SU-DHL-6 (cell line): Measurements from ENCODE around the gene FOXP4.

ENCODE experiments used
- H2AFZ ChIP-seq: fragments of 200-600 bp; sonication (generic); 2 replicates; pipeline ENCODE4 v1.6.1; 2014; ENCODE audit warnings: low read depth, mild to moderate bottlenecking, moderate library complexity, mixed read lengths, antibody characterized with exemption, low read length; ENCODE audit not compliant: severe bottlenecking
- H3F3A ChIP-seq: fragments of 200-600 bp; shearing (Covaris generic); 2 replicates; pipeline ENCODE4 v1.6.0; 2016; ENCODE audit warnings: antibody characterized with exemption, mild to moderate bottlenecking; ENCODE audit not compliant: insufficient read depth
- H3K27ac ChIP-seq: fragments of 200-600 bp; sonication (generic); 2 replicates; pipeline ENCODE4 v1.5.1; 2016; ENCODE audit warnings: low read depth, mild to moderate bottlenecking, low read length, moderate library complexity, mixed read lengths
- H3K27me3 ChIP-seq: fragments of 200-600 bp; sonication (generic), shearing (Covaris generic); 2 replicates; pipeline ENCODE4 v1.6.0; 2014; ENCODE audit warnings: mild to moderate bottlenecking, low read length
- H3K36me3 ChIP-seq: fragments of 200-600 bp; sonication (generic); 2 replicates; pipeline ENCODE4 v1.6.1; 2014; ENCODE audit warnings: mild to moderate bottlenecking, low read length, mixed read lengths
- H3K4me2 ChIP-seq: fragments of 300-600, 200-600 bp; shearing (Covaris generic), sonication (generic); 2 replicates; pipeline ENCODE4 v1.6.0; 2014; ENCODE audit warnings: low read length, low read depth, mild to moderate bottlenecking; ENCODE audit not compliant: poor library complexity, severe bottlenecking
- H3K4me3 ChIP-seq: fragments of 200-600 bp; sonication (generic); 2 replicates; pipeline ENCODE4 v1.5.1; 2014; ENCODE audit warnings: antibody characterized with exemption, low read length, mild to moderate bottlenecking, mixed read lengths; ENCODE audit not compliant: insufficient read depth, poor library complexity, severe bottlenecking
- H3K79me2 ChIP-seq: fragments of 200-600 bp; sonication (generic); 2 replicates; pipeline ENCODE4 v1.6.1; 2014; ENCODE audit warnings: mild to moderate bottlenecking, low read length, moderate library complexity; ENCODE audit not compliant: insufficient read depth
- H3K9ac ChIP-seq: fragments of 200-600 bp; sonication (generic); 2 replicates; pipeline ENCODE4 v1.7.0; 2014; ENCODE audit warnings: mild to moderate bottlenecking, low read length
- H3K9me2 ChIP-seq: fragments of 200-600 bp; sonication (generic); replicated peaks from 2 replicates; pipeline ENCODE4 v1.6.1; 2014; ENCODE audit warnings: low read length; ENCODE audit not compliant: insufficient read depth
- H3K9me3 ChIP-seq: fragments of 200-600 bp; sonication (generic); 2 replicates; pipeline ENCODE4 v1.6.1; 2014; ENCODE audit warnings: low read length, mixed read lengths; ENCODE audit not compliant: insufficient read depth
- H4K20me1 ChIP-seq: fragments of 200-600 bp; sonication (generic); 2 replicates; pipeline ENCODE4 v1.6.1; 2014; ENCODE audit warnings: low read depth, mild to moderate bottlenecking, antibody characterized with exemption, low read length, moderate library complexity, mixed read lengths
- CTCF ChIP-seq: fragments of 200-600 bp; sonication (generic); IDR thresholded peaks from one replicate; pipeline ENCODE4 v1.5.1; 2017; ENCODE audit warnings: antibody characterized with exemption, mild to moderate bottlenecking, low read length, moderate library complexity; ENCODE audit not compliant: insufficient read depth, poor library complexity, severe bottlenecking
- EZH2phosphoT487 ChIP-seq: fragments of 200-600 bp; sonication (generic), shearing (Covaris generic); conservative IDR thresholded peaks from 2 replicates; pipeline ENCODE4 v1.6.1; 2018; ENCODE audit warnings: mild to moderate bottlenecking, antibody characterized with exemption, low read length, moderate library complexity, mixed read lengths

Gene FOXP4

GRCh38 chr6:41527721-41528408 is 18.3 kb upstream of the FOXP4 start:
- no peaks in the 10 kb centered on the region for H3K36me3 ChIP-seq
- H3K27me3 ChIP-seq: peaks cover 3% of the 10 kb centered on the region; the same call in 1 of the 2 replicates
- no peaks in the 10 kb centered on the region for H4K20me1 ChIP-seq
- H3F3A ChIP-seq: no peaks in the 10 kb centered on the region
- H2AFZ ChIP-seq: no peak overlapping the region
- H3K9me3 ChIP-seq: no peaks in the 10 kb centered on the region
- H3K9me2 ChIP-seq: no peaks in the 10 kb centered on the region
- TF ChIP-seq CTCF (no peak), EZH2phosphoT487 (no peak)
- no peak overlapping the region for H3K27ac ChIP-seq
- no peak overlapping the region for H3K4me3 ChIP-seq
- H3K9ac ChIP-seq: no peak overlapping the region
- no peaks in the 10 kb centered on the region for H3K79me2 ChIP-seq
- no peak overlapping the region for H3K4me2 ChIP-seq

- H3K9me2 ChIP-seq: no peaks in the 10 kb centered on the region
- no peak overlapping the region for H3K4me2 ChIP-seq
- no peaks in the 10 kb centered on the region for H4K20me1 ChIP-seq
- no peaks in the 10 kb centered on the region for H3K79me2 ChIP-seq
- H3K27me3 ChIP-seq: peaks cover 3% of the 10 kb centered on the region; the same call in 1 of the 2 replicates
- H2AFZ ChIP-seq: no peak overlapping the region
- no peaks in the 10 kb centered on the region for H3K36me3 ChIP-seq
- no peaks in the 10 kb centered on the region for H3K9me3 ChIP-seq
- H3K4me3 ChIP-seq: no peak overlapping the region
- no peak overlapping the region for H3K27ac ChIP-seq
- no peak for TF ChIP-seq EZH2phosphoT487
- no peak for TF ChIP-seq CTCF
- H3F3A ChIP-seq: no peaks in the 10 kb centered on the region
- no peak overlapping the region for H3K9ac ChIP-seq
Measured at GRCh38 chr6:41528409-41528963, 17.7 kb upstream of the FOXP4 start.

GRCh38 chr6:41529049-41529448 is 17.1 kb upstream of the FOXP4 start:
- H2AFZ ChIP-seq: no peak overlapping the region
- no peaks in the 10 kb centered on the region for H3K9me3 ChIP-seq
- H3K4me3 ChIP-seq: no peak overlapping the region
- H4K20me1 ChIP-seq: no peaks in the 10 kb centered on the region
- H3K9ac ChIP-seq: no peak overlapping the region
- no peak overlapping the region for H3K27ac ChIP-seq
- TF ChIP-seq EZH2phosphoT487 (no peak), CTCF (no peak)
- H3F3A ChIP-seq: no peaks in the 10 kb centered on the region
- H3K9me2 ChIP-seq: no peaks in the 10 kb centered on the region
- no peaks in the 10 kb centered on the region for H3K79me2 ChIP-seq
- peaks cover 3% of the 10 kb centered on the region; the same call in 1 of the 2 replicates for H3K27me3 ChIP-seq
- H3K36me3 ChIP-seq: no peaks in the 10 kb centered on the region
- H3K4me2 ChIP-seq: no peak overlapping the region
